Measurements from ENCODE around the gene ATF5.
"Not testable (repeated sequence)": the region's sequence is repeated elsewhere in the genome, so short reads cannot be mapped to it uniquely, and the experiment has no call there.

The ATF5 gene

DNA sequence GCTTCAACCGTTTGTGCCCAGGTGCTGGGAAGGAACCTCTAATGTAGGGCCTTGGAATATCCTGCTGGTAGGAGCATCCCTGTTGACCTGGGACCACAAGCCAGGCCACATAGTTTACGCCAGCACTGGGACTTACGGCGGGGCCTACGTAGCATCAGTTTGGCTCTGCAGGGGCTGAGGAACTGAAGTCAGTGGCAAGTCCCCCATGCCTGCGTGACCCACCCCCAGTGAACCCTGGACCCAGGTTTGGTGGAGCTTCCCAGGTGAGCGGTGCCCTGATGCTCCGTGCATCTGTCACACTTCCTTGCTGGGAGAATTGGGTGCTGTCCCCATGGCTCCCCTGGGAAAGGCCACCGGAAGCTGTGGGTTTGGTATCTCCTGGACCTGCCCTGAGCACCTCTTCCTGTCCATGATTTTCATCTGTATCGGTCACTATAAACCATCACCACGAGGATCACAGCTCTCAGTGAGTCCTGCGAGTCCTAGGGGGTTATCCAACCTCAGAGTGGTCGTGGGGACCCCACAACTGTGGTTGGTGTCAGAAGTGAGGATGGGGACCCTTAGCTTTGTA is 22.0 kb downstream of the ATF5 start:
- no peak for DNase-seq

DNA sequence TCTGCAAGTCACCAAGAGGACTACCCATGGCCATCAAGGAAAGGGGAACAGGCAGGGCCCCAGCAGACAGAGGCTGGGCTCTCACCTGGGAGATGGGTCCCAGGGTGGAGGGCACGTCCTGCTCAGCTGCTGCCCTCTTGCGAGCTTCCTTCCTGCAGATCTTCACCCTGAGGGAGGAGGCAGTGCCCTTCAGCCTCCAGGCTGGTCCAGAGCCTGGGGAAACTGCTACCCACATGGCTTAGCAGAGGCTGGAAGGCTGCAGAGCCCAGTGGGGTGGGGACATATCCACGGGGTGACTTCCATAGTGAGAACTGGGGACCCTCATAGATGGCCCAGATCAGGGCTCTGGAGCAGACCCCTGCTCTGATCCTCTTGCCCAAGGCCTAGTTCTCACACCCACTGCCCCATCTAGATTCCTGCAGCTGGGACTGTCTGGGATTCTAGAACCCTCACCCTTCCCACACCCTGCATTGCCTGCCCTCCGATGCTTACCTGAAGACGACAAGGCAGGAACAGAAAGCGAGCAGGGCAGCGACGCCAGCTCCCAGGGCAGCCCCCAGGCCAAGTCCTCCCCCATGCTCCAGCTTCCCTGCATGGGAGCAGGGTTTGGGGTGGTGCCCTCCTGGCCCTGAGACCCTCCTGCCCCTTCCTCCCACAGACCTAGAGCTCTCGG is 22.9 kb downstream of the ATF5 start:
- DNase-seq, result no peak

DNA sequence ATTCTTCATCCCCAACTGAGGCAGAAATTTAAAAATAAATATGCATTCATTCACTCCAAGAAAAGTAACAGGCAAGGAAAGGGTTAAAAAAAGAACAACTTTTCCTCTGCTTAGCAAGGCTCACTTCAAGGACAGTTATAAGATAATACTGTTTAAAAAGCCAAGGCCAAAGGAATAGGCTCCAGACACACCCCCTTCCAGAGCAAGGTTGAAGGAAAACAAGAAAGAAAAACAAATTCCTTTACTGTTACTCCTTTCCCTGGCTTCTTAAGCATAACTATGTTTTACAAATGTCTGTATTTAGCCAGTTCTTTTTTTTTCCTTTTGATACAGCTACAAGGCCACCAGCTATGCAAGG is 23.5 kb downstream of the ATF5 start:
- no peak for DNase-seq

DNA sequence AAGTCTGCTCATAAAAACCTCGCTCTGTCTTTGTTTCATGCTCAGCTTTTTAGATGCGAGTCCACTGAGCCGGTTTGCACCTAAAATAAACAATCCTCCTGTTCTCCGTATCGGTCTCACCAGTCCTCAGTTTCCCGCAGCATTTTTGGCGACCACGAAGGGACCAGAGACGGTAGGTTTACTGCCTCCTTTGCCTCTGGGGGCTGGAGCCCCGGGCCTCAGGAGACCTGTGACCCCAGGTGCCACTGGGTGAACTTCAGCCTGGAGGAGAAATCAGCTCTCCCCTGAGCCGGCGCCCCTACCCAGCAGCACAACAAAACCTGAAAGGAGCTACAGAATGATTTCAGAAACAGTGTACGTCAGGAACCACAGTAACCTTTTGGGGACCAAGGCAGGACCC is 23.9 kb downstream of the ATF5 start:
- no peak for DNase-seq

DNA sequence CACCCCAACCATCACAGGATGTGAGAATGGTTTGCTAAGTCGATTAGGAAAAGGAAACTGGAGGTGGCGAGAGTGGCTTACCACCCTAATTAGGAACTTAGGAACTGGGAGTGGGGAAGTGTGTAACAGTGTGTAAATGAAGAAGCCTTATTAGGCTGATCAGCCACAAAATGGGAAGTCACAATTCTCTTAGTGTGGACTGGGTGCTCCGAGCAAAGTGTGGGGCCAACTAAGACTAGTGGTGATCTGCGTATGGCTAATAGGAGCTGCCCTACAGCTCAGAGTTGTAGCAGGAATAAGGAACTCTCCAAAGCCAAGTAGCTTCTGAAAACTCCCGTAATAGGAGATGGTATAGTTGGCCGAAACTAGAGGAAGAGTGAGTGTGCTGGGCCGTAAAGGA is 24.4 kb downstream of the ATF5 start:
- DNase-seq, result no peak

DNA sequence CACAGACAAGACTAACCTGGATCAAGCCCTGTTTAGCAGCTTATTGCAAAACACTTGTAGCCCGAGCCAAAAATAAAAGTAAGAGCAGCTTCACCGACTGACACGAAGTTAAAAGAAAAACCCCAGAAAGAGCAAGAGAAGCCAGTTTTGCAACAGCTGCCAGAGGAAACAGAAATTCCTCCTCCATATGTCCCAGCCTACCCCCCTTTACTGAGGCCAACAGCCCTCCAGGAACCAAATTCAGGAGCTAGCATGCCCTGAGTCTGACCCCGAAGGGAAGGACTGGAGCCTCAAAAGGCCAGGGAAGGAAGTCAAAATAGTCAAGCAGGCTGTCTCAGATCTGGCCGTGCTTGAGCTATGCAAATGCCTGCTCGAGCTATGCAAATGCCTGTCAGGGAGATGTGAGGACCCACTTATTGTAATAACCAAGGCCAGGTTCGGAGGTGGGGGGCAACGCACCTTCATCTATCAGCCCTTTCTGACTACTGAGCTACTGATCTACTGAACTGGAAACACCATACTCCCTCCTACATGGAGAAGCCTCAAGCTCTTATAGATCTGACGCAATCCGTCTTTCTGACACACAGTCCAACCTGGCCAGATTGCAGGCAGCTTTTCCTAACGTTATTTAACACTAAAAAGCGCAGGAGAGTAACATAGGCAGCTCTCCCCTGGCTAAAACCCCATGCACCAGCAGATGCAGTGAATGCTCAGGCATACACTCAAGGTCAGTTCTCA is 25.3 kb downstream of the ATF5 start:
- no peak for DNase-seq

DNA sequence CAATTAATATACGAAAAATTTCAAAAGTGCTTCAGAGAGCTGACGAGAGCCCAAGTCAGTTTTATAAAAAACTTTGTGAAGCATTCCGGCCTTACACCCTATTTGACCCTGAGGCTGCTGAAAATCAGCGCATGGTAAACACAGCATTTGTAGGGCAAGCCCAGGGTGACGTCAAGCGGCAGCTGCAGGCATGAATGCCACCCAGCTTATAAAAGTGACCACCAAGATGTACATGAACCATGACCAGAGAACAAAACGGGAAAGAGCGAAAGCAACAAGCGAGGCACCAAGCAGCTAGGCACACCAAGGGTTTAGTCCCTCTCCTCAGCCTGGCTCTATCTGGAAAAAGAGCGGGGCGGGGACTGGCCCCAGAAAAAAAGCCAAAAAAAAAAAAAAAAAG is 25.9 kb downstream of the ATF5 start:
- DNase-seq, result no peak

DNA sequence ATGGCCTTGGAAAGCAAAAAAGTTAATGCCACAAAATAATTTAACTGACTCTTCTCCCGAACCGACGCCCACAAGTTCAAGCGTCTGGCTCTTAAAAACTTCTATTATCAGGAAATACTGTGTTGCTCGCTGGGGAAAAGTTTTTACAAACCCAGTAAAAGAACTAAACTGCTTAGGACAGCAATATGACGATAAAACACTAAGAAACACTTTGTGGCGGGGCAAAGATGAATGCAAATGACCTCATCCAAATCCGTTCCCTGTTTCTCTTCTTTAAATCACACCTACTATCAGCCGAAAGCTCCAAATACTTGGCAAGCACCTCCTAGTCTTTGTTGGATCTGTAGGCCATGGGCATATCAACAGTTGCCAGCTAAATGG is 27.1 kb downstream of the ATF5 start:
- no peak for DNase-seq

DNA sequence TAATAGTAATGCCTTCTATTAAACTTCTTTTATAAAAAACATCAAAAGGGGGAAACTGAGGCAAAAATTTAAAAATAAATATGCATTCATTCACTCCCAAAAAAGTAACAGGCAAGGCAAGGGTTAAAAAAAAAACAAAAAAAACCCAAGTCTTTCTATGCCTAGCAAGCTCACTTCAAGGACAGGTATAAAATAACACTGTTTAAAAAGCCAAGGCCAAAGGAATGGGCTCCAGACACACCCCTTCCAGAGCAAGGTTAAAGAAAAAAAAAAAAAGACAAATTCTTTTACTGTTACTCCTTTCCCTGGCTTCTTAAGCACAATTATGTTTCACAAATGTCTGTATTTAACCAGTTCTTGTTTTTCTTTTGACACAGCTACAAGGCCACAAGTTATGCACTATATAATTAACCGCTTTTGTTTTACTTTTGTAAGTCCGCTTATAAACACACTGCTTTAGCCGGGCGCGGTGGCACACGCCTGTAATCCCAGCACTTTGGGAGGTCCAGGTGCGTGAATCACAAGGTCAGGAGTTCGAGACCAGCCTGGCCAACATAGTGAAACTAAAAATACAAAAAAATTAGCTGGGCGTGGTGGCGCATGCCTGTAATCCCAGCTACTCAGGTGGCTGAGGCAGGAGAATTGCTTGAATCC is 28.4 kb downstream of the ATF5 start:
- DNase-seq, result no peak

DNA sequence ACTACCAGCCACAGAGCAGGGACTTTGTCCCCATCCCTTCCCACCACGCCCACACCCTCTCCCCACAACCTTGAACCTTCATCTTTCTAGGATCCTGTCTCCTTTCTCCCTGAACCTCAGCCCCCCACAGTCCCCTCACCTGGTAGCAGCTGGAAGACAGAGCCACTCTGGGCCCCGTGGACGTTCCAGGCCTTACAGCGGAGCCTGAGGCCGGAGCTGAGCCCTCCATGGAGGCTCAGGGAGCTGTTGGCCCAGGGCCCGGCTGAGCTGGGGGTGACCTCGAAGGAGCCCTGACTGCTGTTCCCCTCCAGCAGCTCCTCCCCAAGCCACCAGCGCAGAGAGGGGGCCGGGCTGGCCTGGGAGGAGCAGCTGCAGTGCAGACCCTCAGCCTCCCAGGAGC is 29.1 kb downstream of the ATF5 start:
- not testable (repeated sequence) for DNase-seq

DNA sequence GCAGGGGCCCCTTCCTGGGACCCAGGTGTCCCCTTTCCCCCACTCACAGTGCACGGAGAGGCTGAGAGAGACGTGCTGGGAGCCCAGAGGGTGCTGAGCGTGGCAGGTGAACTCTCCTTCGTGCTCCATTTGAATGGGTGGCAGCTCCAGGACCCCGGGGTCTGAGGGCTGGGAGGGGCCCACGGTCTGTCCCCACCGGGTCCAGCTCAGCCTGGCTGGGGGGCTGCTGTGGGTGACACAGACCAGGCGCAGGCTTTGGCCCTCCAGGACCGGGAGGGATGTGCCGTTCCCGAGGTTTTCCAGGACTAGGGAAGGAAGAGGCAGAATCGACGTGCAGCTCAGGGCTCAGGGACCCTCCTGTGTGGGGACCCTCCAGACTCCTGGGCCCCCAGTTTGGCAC is 29.6 kb downstream of the ATF5 start:
- DNase-seq, result not testable (repeated sequence)

DNA sequence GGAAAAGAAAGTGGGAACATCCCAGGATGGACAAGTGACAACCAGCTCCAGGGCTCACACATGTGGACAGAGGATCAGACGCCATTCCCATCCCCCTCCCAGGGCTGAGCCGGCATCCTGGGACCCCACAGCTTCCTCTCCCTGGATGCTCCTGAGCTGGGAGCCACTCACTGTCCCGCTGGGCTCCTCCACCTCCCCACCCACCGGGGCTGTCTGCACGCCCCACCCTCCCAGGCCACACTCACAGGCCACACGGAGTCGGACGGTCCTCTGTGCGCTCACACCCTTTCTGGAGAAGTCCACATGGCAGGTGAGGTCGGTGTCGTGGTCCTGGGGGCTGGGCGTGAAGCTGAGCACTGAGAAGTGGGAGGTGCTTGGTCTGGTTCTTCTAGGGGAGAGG is 30.9 kb downstream of the ATF5 start:
- DNase-seq, result not testable (repeated sequence)

DNA sequence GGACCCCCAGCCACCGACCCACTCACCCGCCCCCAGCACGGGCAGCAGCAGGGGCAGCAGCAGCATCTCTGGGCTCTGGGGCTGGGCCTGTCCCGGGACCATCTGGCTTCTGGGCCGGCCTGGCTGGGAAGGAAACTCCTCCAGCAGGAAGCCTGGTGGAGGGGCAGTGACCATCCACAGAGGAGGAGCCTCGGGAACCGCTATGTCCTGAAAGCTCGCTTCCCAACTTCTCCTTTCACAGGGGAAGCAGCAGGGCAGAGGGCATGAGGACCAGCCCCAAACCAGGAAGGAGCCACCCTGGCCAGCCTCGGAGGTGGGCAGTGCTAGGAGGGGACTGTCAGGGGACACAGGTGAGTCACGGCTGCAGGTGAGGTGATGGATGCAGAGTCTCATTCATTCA is 32.0 kb downstream of the ATF5 start, which contains the start of gene SIGLEC11:
SIGLEC11 (minus strand) TSS at position 193 of the 400 bp plus-strand sequence; CDS start at position 102, 91 bp downstream.
- not testable (repeated sequence) for DNase-seq

DNA sequence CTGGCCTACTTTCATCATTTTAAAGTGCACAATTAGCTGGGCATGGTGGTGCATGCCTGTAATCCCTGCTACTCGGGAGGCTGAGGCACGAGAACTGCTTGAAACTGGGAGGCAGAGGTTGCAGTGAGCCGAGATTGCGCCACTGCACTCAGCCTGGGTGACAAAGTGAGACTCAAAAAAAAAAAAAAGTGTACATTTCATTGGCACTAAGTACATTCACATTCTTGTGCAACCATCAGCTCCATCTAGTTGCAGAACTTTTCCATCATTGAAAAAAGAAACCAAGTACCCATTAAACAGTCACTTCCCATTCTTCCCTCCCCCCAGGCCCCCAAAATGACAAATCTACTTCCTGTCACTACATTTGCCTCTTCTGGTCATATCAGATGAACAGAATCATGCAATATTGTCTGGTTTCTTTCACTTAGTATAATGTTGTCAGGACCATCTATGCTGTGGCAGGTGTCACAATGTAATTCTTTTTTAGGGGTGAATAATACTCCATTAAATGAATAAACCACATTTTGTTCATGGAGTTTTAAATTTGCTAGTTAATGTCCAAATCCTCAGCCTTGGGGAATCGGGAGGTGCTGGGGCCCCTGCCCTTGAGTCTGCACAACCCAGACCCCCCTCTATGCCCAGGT is 39.4 kb downstream of the ATF5 start:
- no peak for DNase-seq

DNA sequence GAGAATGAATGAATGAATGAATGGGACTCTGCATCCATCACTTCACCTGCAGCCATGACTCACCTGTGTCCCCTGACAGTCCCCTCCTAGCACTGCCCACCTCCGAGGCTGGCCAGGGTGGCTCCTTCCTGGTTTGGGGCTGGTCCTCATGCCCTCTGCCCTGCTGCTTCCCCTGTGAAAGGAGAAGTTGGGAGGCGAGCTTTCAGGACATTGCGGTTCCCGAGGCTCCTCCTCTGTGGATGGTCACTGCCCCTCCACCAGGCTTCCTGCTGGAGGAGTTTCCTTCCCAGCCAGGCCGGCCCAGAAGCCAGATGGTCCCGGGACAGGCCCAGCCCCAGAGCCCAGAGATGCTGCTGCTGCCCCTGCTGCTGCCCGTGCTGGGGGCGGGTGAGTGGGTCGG is 40.4 kb downstream of the ATF5 start:
- not testable (repeated sequence) for DNase-seq

DNA sequence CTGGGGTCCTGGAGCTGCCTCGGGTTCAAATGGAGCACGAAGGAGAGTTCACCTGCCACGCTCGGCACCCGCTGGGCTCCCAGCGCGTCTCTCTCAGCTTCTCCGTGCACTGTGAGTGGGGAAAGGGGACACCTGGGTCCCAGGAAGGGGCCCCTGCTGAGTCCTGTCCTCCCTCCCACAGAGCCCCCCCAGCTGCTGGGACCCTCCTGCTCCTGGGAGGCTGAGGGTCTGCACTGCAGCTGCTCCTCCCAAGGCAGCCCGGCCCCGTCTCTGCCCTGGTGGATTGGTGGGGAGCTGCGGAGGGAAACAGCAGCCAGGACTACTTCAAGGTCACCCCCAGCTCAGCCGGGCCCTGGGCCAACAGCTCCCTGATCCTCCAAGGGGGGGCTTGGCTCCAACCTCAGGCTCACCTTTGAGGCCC is 43.0 kb downstream of the ATF5 start:
- no peak for DNase-seq

DNA sequence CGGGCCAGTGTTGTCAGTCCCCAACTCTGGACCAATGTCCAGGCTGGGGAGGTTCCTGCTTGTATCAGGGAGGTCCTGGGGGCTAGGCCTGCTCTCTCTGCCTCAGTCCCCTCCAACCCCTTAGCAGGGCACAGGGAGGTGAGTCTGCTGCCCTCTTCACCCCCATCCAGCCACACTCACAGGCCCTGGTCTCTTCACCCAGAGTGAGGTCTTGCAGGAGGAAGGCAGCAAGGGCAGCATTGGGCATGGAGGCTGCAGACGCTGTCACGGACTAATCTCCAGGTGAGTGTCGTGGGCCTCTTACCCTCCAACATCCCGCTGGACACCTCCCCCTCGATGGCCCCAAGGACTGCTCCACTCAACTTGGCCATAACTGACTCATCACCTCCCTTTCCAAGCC is 43.8 kb downstream of the ATF5 start:
- DNase-seq, result no peak

DNA sequence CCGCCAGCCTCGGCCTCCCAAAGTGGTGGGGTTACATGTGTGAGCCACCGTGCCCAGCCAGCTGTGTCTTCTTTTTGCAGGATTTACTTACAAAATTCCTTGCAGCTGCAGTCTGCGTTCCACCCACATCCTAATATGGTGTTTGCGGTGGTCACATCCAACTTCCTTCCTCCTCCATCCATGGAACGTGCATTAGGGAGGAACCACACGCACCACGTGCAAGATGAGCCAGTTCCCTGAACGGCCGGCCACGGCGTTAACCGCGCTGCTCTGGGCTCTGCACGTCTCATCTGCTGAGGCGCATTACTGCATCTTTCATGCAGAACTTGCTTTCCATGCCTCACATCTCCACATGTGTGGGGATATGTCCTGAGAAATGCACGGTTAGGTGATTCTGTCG is 45.0 kb downstream of the ATF5 start:
- DNase-seq, result no peak

DNA sequence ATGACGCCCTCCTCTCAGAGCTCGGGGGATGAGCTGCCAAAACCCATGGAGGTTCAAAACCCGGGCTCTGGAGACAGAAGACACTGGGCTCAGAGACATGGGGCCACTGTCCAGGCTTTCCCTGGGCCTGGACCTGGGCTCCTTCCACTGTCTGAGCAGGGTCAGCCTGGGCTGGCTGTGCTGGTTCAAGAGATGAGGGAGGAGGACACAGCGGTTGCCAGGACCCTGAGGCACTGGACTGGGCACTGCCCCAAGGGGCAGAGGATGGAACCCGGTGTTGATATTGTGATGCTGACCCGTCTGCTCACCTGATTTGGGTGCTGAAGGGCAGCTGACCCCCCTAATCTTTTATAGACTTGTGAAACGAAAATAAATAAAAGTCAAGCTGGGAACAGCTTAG is 46.0 kb downstream of the ATF5 start:
- DNase-seq, result no peak

DNA sequence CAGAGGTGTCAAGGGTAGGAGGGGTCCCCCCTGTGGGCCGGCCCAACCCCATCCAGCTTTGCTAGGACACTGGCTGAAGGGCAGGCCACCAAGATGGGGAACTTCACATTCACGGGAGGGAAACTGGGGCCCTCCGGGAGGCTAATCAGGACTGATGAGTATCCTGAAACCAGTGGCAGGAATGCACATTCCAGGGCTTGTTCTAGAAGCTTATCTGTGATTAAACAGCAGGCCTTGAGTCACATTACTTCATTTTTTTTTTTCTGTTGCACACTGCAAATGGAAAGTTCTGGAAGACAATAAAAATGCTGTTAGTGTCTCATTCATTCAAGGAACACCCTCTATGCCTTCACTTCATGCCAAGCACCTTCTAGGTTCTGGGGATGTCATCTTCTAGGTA is 47.5 kb downstream of the ATF5 start:
- no peak for DNase-seq

DNA sequence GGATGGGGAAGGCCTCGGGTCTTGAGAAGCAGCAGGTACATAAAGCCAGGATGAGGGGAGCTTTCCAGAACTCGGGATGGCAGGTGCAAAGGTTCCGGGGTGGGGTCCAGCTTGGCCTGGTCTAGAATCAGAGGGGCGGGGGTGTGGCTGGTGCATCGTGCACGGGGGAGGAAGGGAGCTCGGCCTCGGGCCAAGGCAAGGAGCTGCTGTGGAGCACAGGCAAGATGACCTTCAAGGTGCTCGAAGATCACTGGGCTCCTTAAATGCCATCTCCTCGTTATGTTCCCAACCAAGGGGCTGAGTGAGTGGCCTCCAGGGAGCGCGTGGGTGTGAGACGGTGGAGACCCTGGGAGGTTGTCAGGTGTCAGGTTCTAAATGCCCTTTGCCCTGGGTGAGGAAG is 48.1 kb downstream of the ATF5 start:
- no peak for DNase-seq

DNA sequence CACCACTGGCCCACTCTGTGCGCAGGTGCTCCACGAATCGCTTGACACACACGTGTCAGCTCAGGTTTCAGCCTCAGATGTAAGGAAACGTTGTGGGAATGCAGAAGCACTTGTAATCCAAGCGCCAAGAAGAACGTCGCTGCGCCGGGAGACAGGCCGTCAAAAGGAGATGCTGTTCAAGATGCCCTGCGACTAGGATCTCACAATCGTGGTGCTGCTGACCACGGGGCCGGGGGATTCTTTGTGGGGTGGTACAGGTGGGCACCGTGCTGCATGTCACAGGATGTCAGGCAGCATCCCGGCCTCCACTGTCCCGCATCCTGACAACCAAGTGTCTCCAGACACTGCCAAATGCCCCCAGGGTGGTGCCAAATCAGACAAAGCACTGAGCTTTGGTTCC is 48.9 kb downstream of the ATF5 start:
- no peak for DNase-seq

DNA sequence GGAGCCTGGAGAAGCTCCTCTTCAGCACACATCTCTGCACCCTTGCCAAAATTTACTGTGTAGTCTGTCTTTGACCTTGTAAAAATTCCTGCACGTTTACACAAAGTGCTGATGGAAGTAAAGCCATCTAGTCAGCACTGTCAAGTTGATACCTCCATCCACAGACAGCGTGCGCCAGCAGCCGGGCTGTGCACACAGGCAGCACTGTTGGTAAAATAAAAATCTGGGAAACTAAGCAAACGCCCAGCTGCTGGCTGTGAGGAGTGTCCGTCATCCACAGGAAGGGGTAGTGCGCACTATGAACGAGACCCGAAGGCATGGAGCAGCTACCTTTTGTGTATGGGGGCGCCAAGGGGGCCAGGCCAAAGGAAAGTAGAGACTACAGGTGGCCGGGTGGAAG is 49.3 kb downstream of the ATF5 start:
- no peak for DNase-seq

Data from NCI-H187 treated with DMSO at 0.1 percent for 48 hours (cell line).